IMR-90 (cell line): ENCODE measurements around the gene ARHGDIA. TPM values are rescaled to one million over a fixed set of nuclear protein-coding genes. Genes with fewer than 3 reads are reported as not detected.

Experiments
- ATAC-seq: fragments of 200-7000 bp; cut with Tn5 transposase; 2 replicates; pipeline ENCODE4 v1.9.1; 2020; ENCODE audit warnings: low read depth, mild to moderate bottlenecking, moderate library complexity
- BruUV-seq: library from RNA; stranded (reverse); fragments of 400-500 nt; replicated peaks from 2 replicates; lab custom pipeline; 2021; lab: Mats Ljungman, UMichigan
- CTCF ChIA-PET: fragments of 300-600 bp; formaldehyde crosslinking; extraction: SDS; loops from one replicate; lab custom pipeline; 2021; ENCODE audit warnings: antibody characterized with exemption; lab: Yijun Ruan, JAX
- POLR2A ChIA-PET: fragments of 300-600 bp; sonication (Branson Sonifier 250); formaldehyde crosslinking; loops from one replicate; lab custom pipeline; 2022; ENCODE audit warnings: antibody characterized with exemption; ENCODE audit not compliant: unreplicated experiment; lab: Charles Lee
- DNase-seq: peaks from one replicate; pipeline ENCODE4 v3.0.0; 2013
- H2AFZ ChIP-seq: replicated peaks from 2 replicates; pipeline ENCODE3; 2013; ENCODE audit warnings: low read length, mild to moderate bottlenecking; ENCODE audit not compliant: poor library complexity
- H2AK5ac ChIP-seq: 2 replicates; pipeline ENCODE4 v1.6.1; 2013; ENCODE audit warnings: low read depth, low read length, inconsistent platforms
- H2AK9ac ChIP-seq: replicated peaks from 2 replicates; pipeline ENCODE3; 2013; ENCODE audit warnings: mild to moderate bottlenecking, low read depth, low read length, moderate library complexity; ENCODE audit not compliant: poor library complexity
- H2BK120ac ChIP-seq: 2 replicates; pipeline ENCODE4 v1.6.1; 2013; ENCODE audit warnings: low read depth, low read length, inconsistent platforms
- H2BK15ac ChIP-seq: 3 replicates; pipeline ENCODE4 v1.6.1; 2013; ENCODE audit warnings: low read depth, low read length, inconsistent platforms
- H2BK20ac ChIP-seq: 2 replicates; pipeline ENCODE4 v1.6.1; 2013; ENCODE audit warnings: low read depth, mild to moderate bottlenecking, inconsistent platforms, low read length, moderate library complexity
- H2BK5ac ChIP-seq: 2 replicates; pipeline ENCODE4 v1.6.1; 2013; ENCODE audit warnings: mild to moderate bottlenecking, low read depth, low read length, inconsistent platforms; ENCODE audit not compliant: poor library complexity, severe bottlenecking
- H3K14ac ChIP-seq: replicated peaks from 2 replicates; pipeline ENCODE4 v1.6.1; 2013; ENCODE audit warnings: low read depth, low read length, inconsistent platforms
- H3K18ac ChIP-seq: 2 replicates; pipeline ENCODE4 v1.6.1; 2013; ENCODE audit warnings: low read depth, low read length, control low read depth
- H3K23ac ChIP-seq: 2 replicates; pipeline ENCODE4 v1.6.1; 2013; ENCODE audit warnings: low read depth, low read length, inconsistent platforms
- H3K27ac ChIP-seq: 2 replicates; pipeline ENCODE4 v1.5.1; 2013; ENCODE audit warnings: mild to moderate bottlenecking, control low read depth, low read length; ENCODE audit not compliant: insufficient read depth
- H3K27me3 ChIP-seq: 2 replicates; pipeline ENCODE4 v1.6.1; 2013; ENCODE audit warnings: low read length; ENCODE audit not compliant: control insufficient read depth, insufficient read depth
- H3K36me3 ChIP-seq: 2 replicates; pipeline ENCODE4 v1.6.1; 2013; ENCODE audit warnings: low read length, mixed read lengths; ENCODE audit not compliant: control insufficient read depth, insufficient read depth
- H3K4ac ChIP-seq: 2 replicates; pipeline ENCODE4 v1.6.1; 2013; ENCODE audit warnings: low read depth, low read length, inconsistent platforms
- H3K4me1 ChIP-seq: 2 replicates; pipeline ENCODE4 v1.6.1; 2013; ENCODE audit warnings: low read length, mixed read lengths; ENCODE audit not compliant: control insufficient read depth, insufficient read depth
- H3K4me2 ChIP-seq: 2 replicates; pipeline ENCODE4 v1.6.1; 2013; ENCODE audit warnings: low read depth, mild to moderate bottlenecking, control low read depth, low read length, moderate library complexity
- H3K4me3 ChIP-seq: 2 replicates; pipeline ENCODE4 v1.5.1; 2013; ENCODE audit warnings: low read depth, mild to moderate bottlenecking, control low read depth, low read length, moderate library complexity; ENCODE audit not compliant: insufficient read depth
- H3K56ac ChIP-seq: 2 replicates; pipeline ENCODE4 v1.6.1; 2013; ENCODE audit warnings: low read length, inconsistent platforms; ENCODE audit not compliant: insufficient read depth; ENCODE audit errors: extremely low read depth
- H3K79me1 ChIP-seq, 2 experiments: 2 replicates each; pipeline ENCODE4 v1.6.1; 2013; ENCODE audit warnings: low read length in 2 of 2, inconsistent platforms in 1 of 2, low read depth in 1 of 2
- H3K9ac ChIP-seq: 2 replicates; pipeline ENCODE4 v1.6.1; 2013; ENCODE audit warnings: low read depth, low read length, control low read depth
- H3K9me1 ChIP-seq: 2 replicates; pipeline ENCODE4 v1.6.1; 2013; ENCODE audit warnings: low read length, inconsistent platforms; ENCODE audit not compliant: insufficient read depth
- H3K9me3 ChIP-seq: 2 replicates; pipeline ENCODE4 v1.6.1; 2013; ENCODE audit warnings: low read length; ENCODE audit not compliant: control insufficient read depth, insufficient read depth
- H4K20me1 ChIP-seq: 2 replicates; pipeline ENCODE4 v1.6.1; 2013; ENCODE audit warnings: low read length, inconsistent platforms; ENCODE audit not compliant: insufficient read depth
- H4K5ac ChIP-seq: 2 replicates; pipeline ENCODE4 v1.6.1; 2013; ENCODE audit warnings: mild to moderate bottlenecking, low read depth, low read length, control low read depth
- H4K8ac ChIP-seq, 2 experiments: 2 replicates each; pipeline ENCODE4 v1.6.1; 2013; ENCODE audit warnings: low read depth in 2 of 2, low read length in 2 of 2, control low read depth in 1 of 2, inconsistent platforms in 1 of 2
- H4K91ac ChIP-seq: 2 replicates; pipeline ENCODE4 v1.6.1; 2013; ENCODE audit warnings: low read depth, low read length, inconsistent platforms; ENCODE audit not compliant: insufficient read depth
- BHLHE40 ChIP-seq: fragments of 150-350 bp; IDR thresholded peaks from 2 replicates; pipeline ENCODE4 v1.6.1; 2016; ENCODE audit warnings: mild to moderate bottlenecking, low read depth, low read length
- CHD1 ChIP-seq: IDR thresholded peaks from 2 replicates; pipeline ENCODE4 v1.6.1; 2012; ENCODE audit warnings: low read depth, low read length, improper control_type of control experiment
- WGBS, 2 experiments: methylation state at CpG; one replicate each; pipeline versions ENCODE4 v1.1.5 to v1.1.7; 2013; ENCODE audit warnings: missing lambda C conversion rate in 2 of 2; ENCODE audit not compliant: insufficient read length in 1 of 2; ENCODE audit errors: extremely low coverage in 2 of 2; 5-methylcytosine and 5-hydroxymethylcytosine counted together
- dilution Hi-C: fragments of 300-500 bp; cut with HindIII; formaldehyde crosslinking; loops from one replicate; pipeline ENCODE4 v1.14.3; 2018; ENCODE audit warnings: low sequenced_read_pairs; ENCODE audit not compliant: unreplicated experiment
- in situ Hi-C: fragments of 300-500 bp; cut with MboI; formaldehyde crosslinking; loops from 3 replicates; pipeline ENCODE4 v1.14.3; 2019; ENCODE audit warnings: low sequenced_read_pairs, inconsistent platforms, mixed read lengths
- intact Hi-C: fragments of 100-400 bp; cut with micrococcal nuclease; formaldehyde crosslinking; loops from 2 replicates; pipeline ENCODE4 v1.10.0; 2022
- polyA plus RNA-seq, 3 experiments: library from polyadenylated mRNA; depleted of rRNA; stranded (reverse); fragments of >200 nt; gene quantifications; 2 replicates each; pipeline ENCODE4 v1.2.3, GENCODE V29; 2012; ENCODE audit warnings: low replicate concordance in 1 of 3
- total RNA-seq: library from RNA; depleted of rRNA; stranded (reverse); fragments of >200 nt; gene quantifications from 2 replicates; pipeline ENCODE4 v1.2.3, GENCODE V29; 2012
- TF ChIP-seq, protein P1 (sequence below): fragments of 150-350 bp; IDR thresholded peaks from 2 replicates; pipeline ENCODE4 v1.6.1; 2017; ENCODE audit warnings: mild to moderate bottlenecking, antibody characterized with exemption, low read length, low read depth

The ARHGDIA gene
- total and polyA plus RNA-seq, 2 of the 4 experiments (the other 2 are of a cell fraction) = 62.7 to 362 TPM

DNA sequence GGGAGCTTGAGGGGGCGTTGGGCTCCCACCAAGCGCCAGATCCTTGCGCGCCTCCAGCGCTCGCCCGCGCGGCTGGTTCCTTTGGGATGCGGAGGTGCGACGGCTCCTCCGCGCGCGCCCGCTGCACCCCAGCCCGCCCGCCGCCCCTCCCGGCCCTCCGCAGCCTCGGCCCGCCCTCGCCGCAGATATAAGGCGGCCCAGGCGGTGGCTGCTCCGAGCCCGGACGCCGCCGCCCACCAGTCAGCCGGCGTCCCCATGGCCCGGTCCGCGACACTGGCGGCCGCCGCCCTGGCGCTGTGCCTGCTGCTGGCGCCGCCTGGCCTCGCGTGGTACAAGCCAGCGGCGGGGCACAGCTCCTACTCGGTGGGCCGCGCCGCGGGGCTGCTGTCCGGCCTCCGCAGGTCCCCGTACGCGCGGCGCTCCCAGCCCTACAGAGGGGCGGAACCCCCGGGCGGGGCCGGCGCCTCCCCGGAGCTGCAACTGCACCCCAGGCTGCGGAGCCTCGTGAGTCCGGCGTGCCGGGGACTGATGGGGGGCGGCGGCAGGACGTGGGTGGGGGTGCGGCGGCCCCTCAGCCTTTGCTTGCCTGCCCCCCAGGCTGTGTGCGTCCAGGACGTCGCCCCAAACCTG, 31.0 kb upstream of the ARHGDIA start, which contains the start of gene NPB:
Gene NPB (plus strand): TSS at position 216 of the 630 bp plus-strand sequence. CDS start 40 bp downstream, at position 256.
- intact Hi-C loops (no loop called here), dilution Hi-C loops (no loop called here), in situ Hi-C loops (no loop called here)
- H3K27ac ChIP-seq = no peak within 1 kb of the TSS
- H3K56ac ChIP-seq = no peak within 1 kb of the TSS
- WGBS, 2 experiments = 1% methylated on average over 25 of the region's 79 CpGs; no CpG with 5 or more reads in 1 of the 2 experiments
- no peak within 1 kb of the TSS for H4K91ac ChIP-seq
- H3K36me3 ChIP-seq = peaks cover 27% of the 10 kb centered on the region
- TF ChIP-seq BHLHE40 (no peak), CHD1 (no peak)
- TF ChIP-seq, protein P1, sequence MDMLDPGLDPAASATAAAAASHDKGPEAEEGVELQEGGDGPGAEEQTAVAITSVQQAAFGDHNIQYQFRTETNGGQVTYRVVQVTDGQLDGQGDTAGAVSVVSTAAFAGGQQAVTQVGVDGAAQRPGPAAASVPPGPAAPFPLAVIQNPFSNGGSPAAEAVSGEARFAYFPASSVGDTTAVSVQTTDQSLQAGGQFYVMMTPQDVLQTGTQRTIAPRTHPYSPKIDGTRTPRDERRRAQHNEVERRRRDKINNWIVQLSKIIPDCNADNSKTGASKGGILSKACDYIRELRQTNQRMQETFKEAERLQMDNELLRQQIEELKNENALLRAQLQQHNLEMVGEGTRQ = no peak
- H3K9ac ChIP-seq = no peak within 1 kb of the TSS
- H2BK120ac ChIP-seq = no peak within 1 kb of the TSS
- no peak within 1 kb of the TSS for H3K18ac ChIP-seq
- ChIA-PET CTCF (no interaction called here), POLR2A (interaction anchor here (0.9 kb wide), 1 partner anchor 13 kb away, joined by 3 read pairs; no protein-coding TSS in a partner anchor)
- no peak within 1 kb of the TSS for H2BK20ac ChIP-seq
- H2AK9ac ChIP-seq = peak within 1 kb of the TSS; percentile 86
- peak within 1 kb of the TSS; percentile 24; the same call in 1 of the 2 replicates for H3K4ac ChIP-seq
- peaks cover 14% of the 10 kb centered on the region for H3K4me1 ChIP-seq
- peak within 1 kb of the TSS; percentile 84 for H2AFZ ChIP-seq
- peak within 1 kb of the TSS; percentile 51 for H3K4me3 ChIP-seq
- no peaks in the 10 kb centered on the region for H3K9me3 ChIP-seq
- H3K23ac ChIP-seq = peak within 1 kb of the TSS; percentile 42; the same call in 1 of the 2 replicates
- no peak within 1 kb of the TSS for H4K8ac ChIP-seq
- no TSS peak for BruUV-seq
- no peak for DNase-seq
- H3K14ac ChIP-seq = no peak within 1 kb of the TSS
- no peak within 1 kb of the TSS for H2BK5ac ChIP-seq
- no peak within 1 kb of the TSS for H4K5ac ChIP-seq
- peak within 1 kb of the TSS; percentile 69 for H3K4me2 ChIP-seq
- no peak within 1 kb of the TSS for H2BK15ac ChIP-seq
- H3K79me1 ChIP-seq = peaks cover 0 to 31% of the 10 kb centered on the region in 2 experiments; a peak in 3 of 4 replicates
- peak; percentile 67 for ATAC-seq
- H4K20me1 ChIP-seq = peaks cover 26% of the 10 kb centered on the region
- peak within 1 kb of the TSS; percentile 5; the same call in 1 of the 2 replicates for H2AK5ac ChIP-seq
- no peaks in the 10 kb centered on the region for H3K27me3 ChIP-seq
- H3K9me1 ChIP-seq = peaks cover 13% of the 10 kb centered on the region; the same call in 1 of the 2 replicates
